Trophoblast cell (in vitro differentiated cells and primary cell): ENCODE data around the gene FRY.

ENCODE experiments used
- DNase-seq, 2 donors: peaks; one replicate each; pipeline ENCODE4 v3.0.0-alpha.2; 2016
- H2AFZ ChIP-seq: 2 replicates; pipeline ENCODE4 v1.6.1; 2013; ENCODE audit warnings: low read length, moderate library complexity, mild to moderate bottlenecking; ENCODE audit not compliant: insufficient read depth, poor library complexity
- H2AK5ac ChIP-seq: 2 replicates; pipeline ENCODE4 v1.6.1; 2013; ENCODE audit warnings: mild to moderate bottlenecking, low read length
- H2BK120ac ChIP-seq: 2 replicates; pipeline ENCODE4 v1.6.1; 2013; ENCODE audit warnings: low read length, mild to moderate bottlenecking, moderate library complexity; ENCODE audit not compliant: insufficient read depth, poor library complexity
- H2BK12ac ChIP-seq: 2 replicates; pipeline ENCODE4 v1.6.1; 2013; ENCODE audit warnings: mild to moderate bottlenecking, low read length, moderate library complexity
- H2BK5ac ChIP-seq: 2 replicates; pipeline ENCODE4 v1.6.1; 2013; ENCODE audit warnings: low read length, low read depth, moderate library complexity, mild to moderate bottlenecking; ENCODE audit not compliant: poor library complexity
- H3K14ac ChIP-seq: 2 replicates; pipeline ENCODE4 v1.6.1; 2013; ENCODE audit warnings: mild to moderate bottlenecking, low read length
- H3K18ac ChIP-seq: 2 replicates; pipeline ENCODE4 v1.6.1; 2013; ENCODE audit warnings: mild to moderate bottlenecking, low read length
- H3K23ac ChIP-seq: 2 replicates; pipeline ENCODE4 v1.6.1; 2013; ENCODE audit warnings: low read length
- H3K27ac ChIP-seq: 2 replicates; pipeline ENCODE4 v1.5.1; 2013; ENCODE audit warnings: low read depth, mild to moderate bottlenecking, inconsistent platforms, low read length, moderate library complexity
- H3K27me3 ChIP-seq: 2 replicates; pipeline ENCODE4 v1.6.1; 2013; ENCODE audit warnings: inconsistent platforms, mild to moderate bottlenecking, low read length, moderate library complexity; ENCODE audit not compliant: insufficient read depth
- H3K36me3 ChIP-seq, 2 experiments: 1 replicate in 1 of 2; 2 replicates in 1 of 2; pipeline ENCODE4 v1.6.1; 2013; ENCODE audit warnings: low read length in 2 of 2, mild to moderate bottlenecking in 2 of 2, moderate library complexity in 1 of 2; ENCODE audit not compliant: insufficient read depth in 2 of 2, control insufficient read depth in 1 of 2
- H3K4ac ChIP-seq: 2 replicates; pipeline ENCODE4 v1.6.1; 2013; ENCODE audit warnings: low read depth, mild to moderate bottlenecking, low read length, moderate library complexity
- H3K4me1 ChIP-seq, 2 experiments: 1 replicate in 1 of 2; 2 replicates in 1 of 2; pipeline ENCODE4 v1.6.1; 2013; ENCODE audit warnings: low read length in 2 of 2, mild to moderate bottlenecking in 2 of 2, moderate library complexity in 1 of 2; ENCODE audit not compliant: insufficient read depth in 2 of 2, control insufficient read depth in 1 of 2
- H3K4me2 ChIP-seq: 2 replicates; pipeline ENCODE4 v1.6.1; 2013; ENCODE audit warnings: inconsistent platforms, mild to moderate bottlenecking, low read length, moderate library complexity
- H3K4me3 ChIP-seq: 2 replicates; pipeline ENCODE4 v1.5.1; 2013; ENCODE audit warnings: mild to moderate bottlenecking, low read depth, low read length, inconsistent platforms
- H3K79me1 ChIP-seq: one replicate; pipeline ENCODE4 v1.6.1; 2013; ENCODE audit warnings: low read length
- H3K79me2 ChIP-seq: 2 replicates; pipeline ENCODE4 v1.6.1; 2013; ENCODE audit warnings: low read length, mild to moderate bottlenecking; ENCODE audit not compliant: control insufficient read depth, insufficient read depth, poor library complexity
- H3K9ac ChIP-seq: 2 replicates; pipeline ENCODE4 v1.6.1; 2013; ENCODE audit warnings: mild to moderate bottlenecking, low read length
- H3K9me3 ChIP-seq: 2 replicates; pipeline ENCODE4 v1.6.1; 2013; ENCODE audit warnings: low read depth, mild to moderate bottlenecking, control low read depth, inconsistent platforms, low read length; ENCODE audit not compliant: insufficient read depth
- H4K12ac ChIP-seq: 2 replicates; pipeline ENCODE4 v1.6.1; 2013; ENCODE audit warnings: low read depth, mild to moderate bottlenecking, low read length, moderate library complexity
- H4K8ac ChIP-seq: 2 replicates; pipeline ENCODE4 v1.6.1; 2013; ENCODE audit warnings: low read depth, mild to moderate bottlenecking, low read length, moderate library complexity
- H4K91ac ChIP-seq: one replicate; pipeline ENCODE4 v1.6.1; 2013; ENCODE audit warnings: low read depth, mild to moderate bottlenecking, low read length, moderate library complexity
- WGBS: extraction: QIAGEN DNeasy Blood & Tissue Kit; methylation state at CpG from one replicate; pipeline ENCODE4 v1.1.7; 2013; ENCODE audit warnings: missing lambda C conversion rate; ENCODE audit not compliant: insufficient read length, insufficient coverage; ENCODE audit errors: extremely low coverage; 5-methylcytosine and 5-hydroxymethylcytosine counted together

Gene FRY

GRCh38 chr13:32059511-32059984 is 28.0 kb downstream of the FRY start:
- no peak overlapping the region for H3K14ac ChIP-seq
- no peak overlapping the region for H4K91ac ChIP-seq
- WGBS: no CpG with 5 or more reads among the region's 2 CpGs
- H3K36me3 ChIP-seq: no peaks in the 10 kb centered on the region
- no peaks in the 10 kb centered on the region for H3K9me3 ChIP-seq
- no peaks in the 10 kb centered on the region for H3K79me1 ChIP-seq
- no peaks in the 10 kb centered on the region for H3K79me2 ChIP-seq
- no peak overlapping the region for H3K4ac ChIP-seq
- no peak for DNase-seq
- H3K23ac ChIP-seq: no peak overlapping the region
- no peak overlapping the region for H3K4me3 ChIP-seq
- no peak overlapping the region for H3K18ac ChIP-seq
- H3K9ac ChIP-seq: no peak overlapping the region
- H2BK12ac ChIP-seq: no peak overlapping the region
- H3K4me1 ChIP-seq: no peaks in the 10 kb centered on the region
- no peaks in the 10 kb centered on the region for H3K27me3 ChIP-seq
- no peak overlapping the region for H2AFZ ChIP-seq
- no peak overlapping the region for H4K8ac ChIP-seq
- no peak overlapping the region for H2BK120ac ChIP-seq
- no peak overlapping the region for H4K12ac ChIP-seq
- no peak overlapping the region for H2BK5ac ChIP-seq
- no peak overlapping the region for H3K4me2 ChIP-seq
- H3K27ac ChIP-seq: no peak overlapping the region
- H2AK5ac ChIP-seq: no peak overlapping the region

DNA sequence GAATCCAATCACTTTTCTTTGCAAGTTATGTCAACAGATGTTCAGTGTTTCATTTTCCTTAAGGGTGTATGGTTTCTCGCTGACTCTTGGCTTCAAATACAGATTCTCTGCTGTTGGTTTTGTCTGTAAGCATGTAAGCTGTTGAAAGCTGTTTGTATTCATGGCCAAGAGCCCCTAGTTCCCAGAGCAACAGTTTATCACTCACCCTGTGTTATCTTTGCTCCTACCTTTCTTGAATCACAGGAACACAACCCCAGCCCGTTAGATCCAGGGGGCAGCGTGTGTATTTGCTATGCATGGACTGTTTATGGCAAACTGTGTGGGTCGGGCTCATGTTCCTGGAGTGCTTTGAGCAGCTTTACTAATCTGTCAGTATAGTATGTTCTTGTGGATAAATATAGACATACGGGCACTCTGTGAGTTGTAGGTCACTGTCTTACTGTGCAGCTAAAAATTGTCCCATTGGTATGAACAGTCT is 28.9 kb downstream of the FRY start:
- H3K18ac ChIP-seq: no peak overlapping the region
- no peak overlapping the region for H2BK5ac ChIP-seq
- no peak overlapping the region for H2BK120ac ChIP-seq
- H3K14ac ChIP-seq: no peak overlapping the region
- H2BK12ac ChIP-seq: no peak overlapping the region
- H3K4me2 ChIP-seq: no peak overlapping the region
- H3K79me1 ChIP-seq: no peaks in the 10 kb centered on the region
- H3K23ac ChIP-seq: peak overlapping the region; percentile 47
- H3K27ac ChIP-seq: no peak overlapping the region
- no peak overlapping the region for H3K4ac ChIP-seq
- no peak overlapping the region for H2AK5ac ChIP-seq
- H4K91ac ChIP-seq: no peak overlapping the region
- H3K9ac ChIP-seq: no peak overlapping the region
- no peak overlapping the region for H4K12ac ChIP-seq
- no peak overlapping the region for H3K4me3 ChIP-seq
- H2AFZ ChIP-seq: no peak overlapping the region
- H3K9me3 ChIP-seq: no peaks in the 10 kb centered on the region
- H3K79me2 ChIP-seq: no peaks in the 10 kb centered on the region
- H4K8ac ChIP-seq: no peak overlapping the region
- no peak for DNase-seq
- H3K4me1 ChIP-seq: no peaks in the 10 kb centered on the region
- H3K27me3 ChIP-seq: no peaks in the 10 kb centered on the region
- no peaks in the 10 kb centered on the region for H3K36me3 ChIP-seq
- no CpG with 5 or more reads among the region's 5 CpGs for WGBS

GRCh38 chr13:32063619-32064233 is 32.2 kb downstream of the FRY start:
- H3K27me3 ChIP-seq: no peaks in the 10 kb centered on the region
- DNase-seq: no peak
- no peak overlapping the region for H3K27ac ChIP-seq
- H4K8ac ChIP-seq: no peak overlapping the region
- no peaks in the 10 kb centered on the region for H3K36me3 ChIP-seq
- no peak overlapping the region for H3K18ac ChIP-seq
- H3K4me3 ChIP-seq: no peak overlapping the region
- no peak overlapping the region for H4K12ac ChIP-seq
- H3K9ac ChIP-seq: no peak overlapping the region
- H3K79me2 ChIP-seq: no peaks in the 10 kb centered on the region
- H2AK5ac ChIP-seq: no peak overlapping the region
- H3K14ac ChIP-seq: no peak overlapping the region
- no peaks in the 10 kb centered on the region for H3K79me1 ChIP-seq
- no peak overlapping the region for H2BK5ac ChIP-seq
- H2BK120ac ChIP-seq: no peak overlapping the region
- H3K9me3 ChIP-seq: no peaks in the 10 kb centered on the region
- no peak overlapping the region for H3K23ac ChIP-seq
- H2BK12ac ChIP-seq: no peak overlapping the region
- H3K4me2 ChIP-seq: no peak overlapping the region
- no peak overlapping the region for H3K4ac ChIP-seq
- no CpG with 5 or more reads among the region's 8 CpGs for WGBS
- no peaks in the 10 kb centered on the region for H3K4me1 ChIP-seq
- H4K91ac ChIP-seq: no peak overlapping the region
- H2AFZ ChIP-seq: no peak overlapping the region

GRCh38 chr13:32067149-32067961 is 35.8 kb downstream of the FRY start:
- no peaks in the 10 kb centered on the region for H3K4me1 ChIP-seq
- H3K4me3 ChIP-seq: no peak overlapping the region
- no peak overlapping the region for H3K9ac ChIP-seq
- no peak overlapping the region for H2BK5ac ChIP-seq
- H3K4me2 ChIP-seq: no peak overlapping the region
- no CpG with 5 or more reads among the region's 6 CpGs for WGBS
- no peaks in the 10 kb centered on the region for H3K9me3 ChIP-seq
- no peak for DNase-seq
- H3K27me3 ChIP-seq: no peaks in the 10 kb centered on the region
- no peak overlapping the region for H3K14ac ChIP-seq
- no peak overlapping the region for H2BK120ac ChIP-seq
- H2AFZ ChIP-seq: no peak overlapping the region
- H3K4ac ChIP-seq: no peak overlapping the region
- no peak overlapping the region for H4K12ac ChIP-seq
- H2BK12ac ChIP-seq: no peak overlapping the region
- H3K79me1 ChIP-seq: no peaks in the 10 kb centered on the region
- no peak overlapping the region for H4K91ac ChIP-seq
- H3K18ac ChIP-seq: no peak overlapping the region
- H3K27ac ChIP-seq: no peak overlapping the region
- H3K23ac ChIP-seq: no peak overlapping the region
- no peaks in the 10 kb centered on the region for H3K79me2 ChIP-seq
- H3K36me3 ChIP-seq: no peaks in the 10 kb centered on the region
- no peak overlapping the region for H4K8ac ChIP-seq
- no peak overlapping the region for H2AK5ac ChIP-seq
